ENCODE measurements around the gene TMEM97. TPM values are rescaled to one million over a fixed set of nuclear protein-coding genes. Genes with fewer than 3 reads are reported as not detected.
"Not testable (repeated sequence)": the region's sequence is repeated elsewhere in the genome, so short reads cannot be mapped to it uniquely, and the experiment has no call there.

TMEM97 gene
- total RNA-seq: 2.1 TPM
- long read RNA-seq, partial matches to known transcripts: 0 of 1 reads
- long read RNA-seq, other reads (novel, unspliced or antisense): 0 of 1 reads

DNA sequence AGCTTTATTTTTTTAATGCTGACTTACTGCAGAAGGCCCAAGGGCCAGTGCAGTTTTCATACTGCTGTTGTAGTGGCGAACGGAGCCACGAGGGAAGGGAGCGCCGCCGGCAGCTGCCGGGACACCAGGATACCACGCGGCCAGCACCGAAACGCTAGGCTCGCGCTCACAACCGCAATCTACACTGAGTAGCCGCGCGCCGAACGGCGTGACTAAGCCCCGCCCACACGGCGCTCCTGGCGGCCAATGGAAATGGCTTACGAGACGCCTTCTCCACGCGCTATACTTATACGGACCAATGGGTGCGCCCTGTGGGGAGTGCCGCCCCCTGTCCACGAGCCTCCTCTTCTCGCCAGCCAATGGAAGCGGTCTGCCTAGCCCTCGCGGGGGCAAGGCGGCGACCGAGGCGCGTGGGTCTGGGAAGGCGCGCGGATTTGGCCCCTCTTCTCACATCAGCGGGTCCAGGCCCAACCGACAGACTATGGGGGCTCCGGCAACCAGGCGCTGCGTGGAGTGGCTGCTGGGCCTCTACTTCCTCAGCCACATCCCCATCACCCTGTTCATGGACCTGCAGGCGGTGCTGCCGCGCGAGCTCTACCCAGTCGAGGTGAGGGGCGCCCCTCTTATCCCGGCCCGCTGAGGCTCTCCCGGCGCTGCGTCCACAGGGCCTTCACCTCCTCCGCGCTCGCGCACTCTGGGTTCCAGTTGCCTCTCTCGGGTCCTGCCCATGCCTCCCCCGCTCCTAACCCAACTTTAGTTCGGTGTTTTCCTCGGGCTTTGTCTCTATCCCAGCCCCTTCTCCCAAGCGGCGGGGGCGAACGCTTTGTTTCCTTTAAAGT is at the start of gene TMEM97:
Gene TMEM97, plus strand, starts transcription at position 442 of the 839 bp plus-strand sequence. Its CDS starts 40 bp downstream, at position 482.
- Histone ChIP-seq H3K9me3 (replicated peaks) (no peaks in the 10 kb centered on the region), H3K27me3 (ENCODE audit: low read depth) (peaks cover 3% of the 10 kb centered on the region), H3K4me1 (peaks cover 21% of the 10 kb centered on the region), H3K4me3 (peak within 1 kb of the TSS; percentile 82), H3K27ac (replicated peaks) (peak within 1 kb of the TSS; percentile 52), H3K36me3 (no peaks in the 10 kb centered on the region)
- TF ChIP-seq, protein P1, sequence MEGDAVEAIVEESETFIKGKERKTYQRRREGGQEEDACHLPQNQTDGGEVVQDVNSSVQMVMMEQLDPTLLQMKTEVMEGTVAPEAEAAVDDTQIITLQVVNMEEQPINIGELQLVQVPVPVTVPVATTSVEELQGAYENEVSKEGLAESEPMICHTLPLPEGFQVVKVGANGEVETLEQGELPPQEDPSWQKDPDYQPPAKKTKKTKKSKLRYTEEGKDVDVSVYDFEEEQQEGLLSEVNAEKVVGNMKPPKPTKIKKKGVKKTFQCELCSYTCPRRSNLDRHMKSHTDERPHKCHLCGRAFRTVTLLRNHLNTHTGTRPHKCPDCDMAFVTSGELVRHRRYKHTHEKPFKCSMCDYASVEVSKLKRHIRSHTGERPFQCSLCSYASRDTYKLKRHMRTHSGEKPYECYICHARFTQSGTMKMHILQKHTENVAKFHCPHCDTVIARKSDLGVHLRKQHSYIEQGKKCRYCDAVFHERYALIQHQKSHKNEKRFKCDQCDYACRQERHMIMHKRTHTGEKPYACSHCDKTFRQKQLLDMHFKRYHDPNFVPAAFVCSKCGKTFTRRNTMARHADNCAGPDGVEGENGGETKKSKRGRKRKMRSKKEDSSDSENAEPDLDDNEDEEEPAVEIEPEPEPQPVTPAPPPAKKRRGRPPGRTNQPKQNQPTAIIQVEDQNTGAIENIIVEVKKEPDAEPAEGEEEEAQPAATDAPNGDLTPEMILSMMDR (IDR thresholded peaks at IDR 0.05; ENCODE audit: borderline replicate concordance): peak; percentile 25
- intact Hi-C loops (cut with micrococcal nuclease): no loop called here
- peak; percentile 96 for DNase-seq

DNA sequence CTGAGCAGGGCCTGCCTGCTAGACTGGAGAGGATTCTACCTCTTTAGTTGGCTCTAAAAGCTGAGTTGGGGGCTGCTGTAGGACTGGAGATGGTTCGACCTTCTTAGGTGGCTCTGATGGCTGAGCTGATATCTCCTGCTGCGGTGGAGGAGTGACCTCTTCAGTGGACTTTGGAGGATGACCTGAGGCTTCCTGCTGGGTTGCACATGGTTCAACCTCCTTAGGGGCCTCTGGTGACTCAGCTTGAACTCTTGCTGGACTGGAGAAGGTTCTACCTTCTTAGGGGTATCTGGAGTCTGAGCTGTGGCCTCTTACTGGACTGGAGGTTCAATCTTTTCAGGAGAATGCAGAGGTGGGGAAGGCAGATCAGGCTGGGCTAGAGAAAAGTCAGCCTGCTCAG is 48.9 kb upstream of the TMEM97 start:
- no peak for DNase-seq
- Histone ChIP-seq H3K27ac (replicated peaks) (no peak overlapping the region), H3K9me3 (replicated peaks) (no peaks in the 10 kb centered on the region), H3K27me3 (ENCODE audit: low read depth) (no peaks in the 10 kb centered on the region), H3K36me3 (no peaks in the 10 kb centered on the region), H3K4me1 (no peaks in the 10 kb centered on the region), H3K4me3 (no peak overlapping the region)
- intact Hi-C loops (cut with micrococcal nuclease): no loop called here
- TF ChIP-seq, protein P1 (IDR thresholded peaks at IDR 0.05; ENCODE audit: borderline replicate concordance): no peak

DNA sequence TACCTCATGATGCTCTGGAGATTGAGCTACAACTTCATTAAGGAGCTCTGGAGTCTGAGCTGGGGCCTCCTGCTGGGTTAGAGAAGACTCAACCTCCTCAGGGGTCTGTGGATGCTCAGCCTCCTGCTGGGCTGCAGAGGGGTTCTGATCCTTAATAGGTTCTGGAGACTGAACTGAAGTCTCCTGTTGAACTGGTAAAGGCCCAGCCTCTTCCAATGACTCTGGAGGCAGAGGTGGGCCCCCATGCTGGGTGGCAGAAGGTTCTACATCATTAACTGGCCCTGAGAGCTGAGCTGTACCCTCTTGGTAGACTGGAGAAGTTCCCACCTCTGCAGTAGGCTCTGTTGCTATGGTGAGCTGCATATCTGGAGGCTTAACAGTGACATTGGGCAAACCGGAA is 48.1 kb upstream of the TMEM97 start:
- intact Hi-C loops (cut with micrococcal nuclease): no loop called here

DNA sequence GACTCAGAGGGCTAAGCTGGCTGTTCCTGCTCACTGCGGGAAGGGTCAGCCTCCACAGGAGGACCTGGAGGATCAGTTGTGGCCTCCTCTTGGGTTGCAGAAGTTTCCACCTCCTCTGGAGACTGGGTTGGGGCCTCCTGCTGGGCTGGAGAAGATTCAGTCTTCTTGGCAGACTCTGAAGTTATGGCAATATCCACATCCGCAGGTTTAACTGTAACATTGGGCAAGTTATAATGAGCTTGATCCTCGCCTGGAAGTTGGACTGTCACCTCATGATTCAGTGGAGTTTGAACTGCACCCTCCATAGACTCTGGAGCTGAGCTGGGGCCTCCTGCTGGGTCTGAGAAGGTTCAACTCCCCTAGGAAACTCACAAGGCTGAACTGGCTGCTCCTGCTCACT is 47.6 kb upstream of the TMEM97 start:
- Histone ChIP-seq H3K36me3 (no peaks in the 10 kb centered on the region), H3K27me3 (ENCODE audit: low read depth) (no peaks in the 10 kb centered on the region), H3K4me1 (no peaks in the 10 kb centered on the region), H3K27ac (replicated peaks) (no peak overlapping the region), H3K4me3 (no peak overlapping the region), H3K9me3 (replicated peaks) (no peaks in the 10 kb centered on the region)
- DNase-seq: no peak
- intact Hi-C loops (cut with micrococcal nuclease): no loop called here
- TF ChIP-seq, protein P1 (IDR thresholded peaks at IDR 0.05; ENCODE audit: borderline replicate concordance): no peak

More for the DNA sequence above, 48.1 kb upstream of the TMEM97 start:
- Histone ChIP-seq H3K4me3 (no peak overlapping the region), H3K4me1 (no peaks in the 10 kb centered on the region), H3K9me3 (replicated peaks) (no peaks in the 10 kb centered on the region), H3K27me3 (ENCODE audit: low read depth) (no peaks in the 10 kb centered on the region), H3K36me3 (no peaks in the 10 kb centered on the region), H3K27ac (replicated peaks) (no peak overlapping the region)
- DNase-seq: no peak
- TF ChIP-seq, protein P1 (IDR thresholded peaks at IDR 0.05; ENCODE audit: borderline replicate concordance): no peak

DNA sequence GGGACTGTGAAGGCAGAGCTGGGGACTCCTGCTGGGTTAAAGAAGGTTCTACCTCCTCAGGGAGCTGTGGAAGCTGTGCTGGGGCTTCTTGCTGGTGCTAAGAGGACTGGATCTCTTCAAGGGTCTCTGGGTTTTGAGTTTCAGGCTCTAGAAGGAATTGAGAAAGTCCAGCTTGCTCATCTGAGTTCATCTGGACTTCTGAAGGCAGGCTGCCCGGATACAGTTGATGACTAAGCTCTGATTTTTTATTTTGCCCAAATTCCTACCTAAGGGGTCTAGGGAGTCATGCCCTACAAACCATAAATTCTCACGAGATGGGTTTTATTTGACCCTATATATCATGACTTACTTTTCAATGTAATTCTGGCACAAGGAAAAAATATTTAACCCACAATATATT is 46.8 kb upstream of the TMEM97 start:
- no peaks in the 10 kb centered on the region for H3K4me1 ChIP-seq
- no peaks in the 10 kb centered on the region for H3K9me3 ChIP-seq (replicated peaks)
- no peaks in the 10 kb centered on the region for H3K27me3 ChIP-seq (ENCODE audit: low read depth)
- H3K27ac ChIP-seq (replicated peaks): no peak overlapping the region
- intact Hi-C loops (cut with micrococcal nuclease): no loop called here
- H3K36me3 ChIP-seq: no peaks in the 10 kb centered on the region
- TF ChIP-seq, protein P1 (IDR thresholded peaks at IDR 0.05; ENCODE audit: borderline replicate concordance): no peak
- no peak overlapping the region for H3K4me3 ChIP-seq
- DNase-seq: no peak

DNA sequence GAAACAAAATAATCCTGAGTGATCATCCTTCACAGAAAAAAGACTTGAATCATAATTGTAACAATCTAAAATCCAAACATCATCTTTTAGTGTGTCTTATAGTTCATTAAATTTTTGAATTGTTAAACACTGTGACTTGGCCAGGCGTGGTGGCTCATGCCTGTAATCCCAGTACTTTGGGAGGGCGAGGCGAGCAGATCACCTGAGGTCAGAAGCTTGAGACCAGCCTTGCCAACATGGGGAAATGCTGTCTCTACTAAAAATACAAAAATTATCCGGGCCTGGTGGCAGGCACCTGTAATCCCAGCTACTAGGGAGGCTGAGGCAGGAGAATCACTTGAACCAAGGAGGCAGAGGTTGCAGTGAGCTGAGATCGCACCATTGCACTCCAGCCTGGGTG is 45.7 kb upstream of the TMEM97 start:
- DNase-seq; H3K4me1 ChIP-seq; H3K9me3 ChIP-seq (replicated peaks); H3K27me3 ChIP-seq (ENCODE audit: low read depth); H3K27ac ChIP-seq (replicated peaks); H3K36me3 ChIP-seq; H3K4me3 ChIP-seq; intact Hi-C loops (cut with micrococcal nuclease): not testable (repeated sequence)

Data from left ventricle myocardium inferior (tissue), 1 donor.